Femur (tissue), 1 donor: ENCODE data around the gene MSGN1.
"Not testable (repeated sequence)": the region's sequence is repeated elsewhere in the genome, so short reads cannot be mapped to it uniquely, and the experiment has no call there.

Experiments used
- DNase-seq: peaks from one replicate; pipeline ENCODE4 v3.0.0-alpha.2; 2017

The MSGN1 gene

DNA sequence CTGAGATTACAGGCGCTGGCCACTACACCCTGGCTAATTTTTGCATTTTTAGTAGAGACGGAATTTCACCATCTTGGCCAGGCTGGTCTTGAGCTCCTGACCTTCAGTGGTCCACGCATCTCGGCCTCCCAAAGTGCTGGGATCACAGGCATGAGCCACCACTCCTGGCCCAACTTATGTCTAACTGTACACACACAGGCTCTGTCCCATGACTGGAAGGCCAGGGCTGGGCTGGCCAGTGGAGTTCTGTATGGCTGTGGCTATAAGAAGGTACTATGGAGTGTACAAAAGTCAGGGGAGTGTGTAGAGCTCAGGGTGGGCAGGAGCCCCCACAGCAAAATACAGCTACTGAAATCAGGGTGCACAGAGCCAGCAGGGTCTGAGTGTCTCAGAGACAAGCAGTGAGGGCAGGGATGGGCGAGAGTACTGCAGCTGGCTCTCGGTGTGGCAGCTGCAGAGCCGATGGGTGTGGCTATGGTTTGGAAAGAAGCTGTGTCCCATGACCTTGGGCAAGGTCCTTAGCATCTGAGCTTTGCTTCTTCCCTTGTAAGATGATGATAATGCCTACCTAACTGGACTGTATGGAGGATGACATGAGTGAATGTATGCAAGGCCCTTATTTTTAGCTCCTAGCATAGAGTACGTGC, 10.4 kb upstream of the MSGN1 start:
- DNase-seq = peak; percentile 62

GRCh38 chr2:17813010-17813741, 3.1 kb upstream of the MSGN1 start:
- no peak for DNase-seq

- DNase-seq = peak; percentile 78
Observed at GRCh38 chr2:17813742-17814473, 2.4 kb upstream of the MSGN1 start.

GRCh38 chr2:17814601-17815000, 1.7 kb upstream of the MSGN1 start:
- DNase-seq = no peak

DNA sequence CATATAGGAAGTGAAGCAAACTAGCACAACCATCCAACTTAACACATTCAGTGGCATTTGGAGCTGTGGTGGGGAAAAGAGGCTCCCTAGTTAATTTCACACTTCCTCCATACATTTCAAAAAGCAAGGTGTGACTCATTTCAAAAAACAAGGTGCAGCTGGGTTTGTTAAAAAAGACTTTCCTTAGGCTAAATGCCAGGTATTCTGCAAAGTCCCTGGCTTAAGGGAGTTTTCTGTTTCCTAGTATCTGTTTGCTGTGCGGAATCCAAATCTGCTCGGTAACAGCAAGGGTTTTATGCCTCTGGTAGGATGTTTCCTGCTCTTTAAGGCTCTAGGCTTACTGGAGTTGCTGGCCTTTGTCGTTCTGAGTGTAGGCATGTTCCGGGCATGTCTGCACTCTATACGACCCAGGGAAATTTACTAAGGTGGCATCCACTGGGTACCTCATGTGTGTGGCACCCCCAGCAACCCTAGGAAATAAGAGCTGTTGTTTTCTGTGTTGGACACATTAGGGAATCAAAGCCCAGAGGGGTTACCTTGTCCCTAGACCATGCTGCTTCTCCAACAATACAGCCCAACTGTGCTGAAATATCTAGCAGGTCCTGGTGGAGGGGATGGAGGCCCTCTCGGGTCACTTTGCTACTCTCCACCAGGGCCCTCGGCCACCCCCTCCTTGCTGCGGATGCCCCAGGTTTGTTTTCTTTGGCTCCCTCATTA, 634 bp upstream of the MSGN1 start:
- DNase-seq = no peak

- DNase-seq = no peak
Observed at GRCh38 chr2:17818235-17818815, 2.1 kb downstream of the MSGN1 start.

GRCh38 chr2:17821080-17821479, 4.8 kb downstream of the MSGN1 start:
- DNase-seq = no peak

DNA sequence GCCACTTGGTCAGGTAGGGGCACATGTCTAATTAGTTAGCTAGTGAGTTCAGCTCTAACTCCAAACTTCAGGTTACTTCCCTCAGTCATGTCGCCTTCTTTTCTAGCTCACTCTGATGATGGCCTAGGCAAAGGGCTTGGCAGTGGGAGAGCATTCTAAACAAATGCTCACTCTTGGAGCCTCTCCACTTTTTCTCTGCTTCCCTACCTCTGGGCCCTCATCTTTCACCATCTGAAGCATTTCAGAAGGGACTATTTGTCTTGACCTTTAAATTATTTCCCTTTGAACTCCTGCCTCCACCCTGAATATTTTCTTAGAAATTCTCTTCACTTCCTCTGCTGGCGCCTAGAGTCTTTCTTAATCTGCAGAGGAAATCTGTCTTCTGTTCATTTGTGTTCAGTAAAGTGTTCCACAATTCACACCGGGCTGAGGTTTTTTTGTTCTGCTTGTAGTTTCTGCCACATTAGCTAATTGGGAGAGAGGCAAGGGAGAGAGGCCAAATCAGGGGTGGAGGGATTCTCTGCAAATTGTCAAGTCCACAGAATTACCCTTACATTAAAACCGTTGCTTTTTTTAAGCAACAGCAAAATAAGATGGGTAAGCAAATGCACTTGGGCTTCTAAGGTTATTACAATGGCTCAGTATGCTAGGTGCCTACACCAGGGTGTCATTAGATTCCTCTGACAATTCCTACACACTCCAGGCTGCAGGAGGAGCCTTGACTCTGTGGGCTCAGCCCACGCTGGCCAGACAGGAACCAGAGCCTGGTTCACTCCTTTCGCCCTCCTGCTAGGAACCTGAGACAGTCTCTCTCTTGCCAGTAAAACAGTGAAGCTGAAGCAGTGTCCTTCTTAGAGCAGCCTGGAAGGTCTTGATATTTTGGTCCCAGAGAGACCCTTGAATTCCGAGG, 5.5 kb downstream of the MSGN1 start:
- DNase-seq = no peak

GRCh38 chr2:17822445-17823117, 6.3 kb downstream of the MSGN1 start:
- DNase-seq = no peak

- DNase-seq = not testable (repeated sequence)
Observed at GRCh38 chr2:17823646-17824045, 7.4 kb downstream of the MSGN1 start.

DNA sequence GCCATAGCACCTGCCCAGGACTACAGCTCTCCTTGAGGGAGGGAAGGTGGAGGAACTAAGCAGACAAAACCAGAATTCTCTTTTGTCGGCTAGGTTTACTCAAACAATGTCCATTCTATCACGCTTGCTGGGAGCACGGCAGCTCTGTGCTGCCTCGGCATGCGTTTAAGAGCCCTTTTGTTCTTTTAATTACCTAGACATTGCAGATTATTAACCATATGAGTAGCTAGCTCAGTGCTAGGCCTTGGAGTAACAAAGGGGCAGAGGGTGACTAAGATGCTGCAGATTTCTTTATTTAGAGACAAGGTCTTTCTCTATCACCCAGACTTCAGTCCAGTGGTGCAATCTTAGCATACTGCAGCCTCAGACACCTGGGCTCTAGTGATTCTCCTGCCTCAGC, 11.1 kb downstream of the MSGN1 start:
- no peak for DNase-seq

GRCh38 chr2:17827785-17828184, 11.5 kb downstream of the MSGN1 start:
- no peak for DNase-seq

GRCh38 chr2:17830053-17831034, 14.1 kb downstream of the MSGN1 start:
- peak; percentile 86 for DNase-seq

DNA sequence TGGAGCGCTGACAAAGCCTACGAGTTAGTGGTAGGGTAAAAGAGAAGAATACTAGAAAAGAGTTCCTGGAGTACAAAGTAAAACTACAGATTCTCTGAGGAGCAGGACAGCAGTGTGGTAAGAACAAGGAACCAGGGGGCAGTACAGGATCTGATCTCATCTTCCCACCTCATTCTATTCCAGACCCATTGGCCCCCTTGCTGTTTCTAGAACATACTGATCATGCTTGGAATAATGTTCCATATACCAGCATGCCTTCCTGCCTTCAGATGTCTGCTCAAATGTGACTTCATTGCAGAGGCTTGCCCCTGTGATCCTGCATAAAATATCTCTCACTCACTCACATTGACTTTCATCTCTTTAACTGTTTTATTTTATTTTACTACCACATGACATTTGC, 19.3 kb downstream of the MSGN1 start:
- no peak for DNase-seq

DNA sequence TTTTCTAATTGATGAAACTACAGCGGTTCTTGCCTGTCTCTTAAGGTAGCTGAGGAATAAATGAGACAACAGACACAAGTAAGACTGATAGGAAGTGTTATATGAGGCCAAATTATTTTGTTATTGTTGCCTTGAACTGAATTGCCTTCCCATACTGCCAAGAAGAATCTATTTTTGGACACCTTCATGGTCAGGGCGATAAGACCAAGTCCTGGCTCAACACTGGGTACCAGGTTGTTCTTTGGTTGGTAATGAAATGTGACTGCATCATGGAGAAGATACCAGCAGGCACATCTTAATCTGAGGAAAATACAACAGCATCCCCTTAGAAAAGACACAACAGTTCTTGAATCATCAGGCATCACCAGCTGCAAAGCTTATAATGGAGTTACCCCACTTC, 23.7 kb downstream of the MSGN1 start:
- DNase-seq = no peak

DNA sequence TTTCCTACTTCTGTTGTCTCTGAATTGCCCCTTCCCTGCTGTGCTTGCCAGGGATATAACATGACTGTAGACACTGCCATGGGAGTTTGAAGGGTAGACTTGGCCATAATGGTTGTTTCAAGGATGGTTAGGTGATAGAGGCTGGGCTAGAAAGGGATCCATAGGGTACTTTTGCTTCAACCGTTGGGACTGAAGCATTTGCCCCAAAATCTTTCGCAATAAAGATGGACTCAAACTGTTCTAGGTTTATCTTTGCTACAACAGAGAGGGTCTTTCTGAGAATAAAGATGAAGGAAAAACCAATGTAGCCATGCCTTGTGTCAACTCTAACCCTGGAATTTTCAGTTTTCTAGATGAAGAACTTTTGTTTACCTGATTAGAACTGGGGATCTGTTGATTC, 27.2 kb downstream of the MSGN1 start:
- no peak for DNase-seq

GRCh38 chr2:17845806-17846205, 29.5 kb downstream of the MSGN1 start:
- DNase-seq = no peak

DNA sequence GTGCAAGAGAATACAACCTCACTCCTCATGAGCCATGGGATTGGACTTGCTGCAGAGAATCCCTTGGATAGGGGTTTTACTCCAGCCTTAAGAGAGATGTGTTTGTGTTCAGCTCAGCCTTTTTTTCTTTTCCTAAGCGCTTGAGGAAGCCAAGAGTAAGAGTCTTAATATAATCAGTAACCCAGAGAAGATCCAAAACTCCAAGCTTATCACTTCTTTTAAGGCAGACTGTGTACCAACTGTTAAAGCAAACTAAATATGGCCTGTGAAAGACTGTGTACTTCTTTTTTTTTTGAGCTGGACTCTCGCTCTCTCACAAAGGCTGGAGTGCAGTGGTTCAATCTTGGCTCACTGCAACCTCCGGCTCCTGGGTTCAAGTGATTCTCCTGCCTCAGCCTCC, 30.4 kb downstream of the MSGN1 start:
- no peak for DNase-seq

DNA sequence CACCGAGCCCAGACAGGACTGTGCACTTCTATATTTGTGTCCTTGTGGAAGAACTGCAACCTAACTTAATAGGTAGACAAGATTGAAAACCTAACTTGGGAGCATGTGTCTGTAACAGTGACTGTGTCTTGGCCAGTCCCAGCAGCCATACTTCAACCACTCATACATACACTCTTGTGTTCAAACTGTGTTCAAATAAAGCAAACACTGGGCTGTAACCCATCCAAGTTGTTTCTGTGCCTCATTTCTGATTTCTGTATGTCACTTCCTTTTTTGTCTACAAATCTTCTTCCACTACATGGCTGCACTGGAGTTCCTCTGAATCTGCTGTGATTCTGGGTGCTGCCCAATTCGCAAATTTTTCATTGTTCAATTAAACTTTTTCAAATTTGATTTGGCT, 31.0 kb downstream of the MSGN1 start:
- DNase-seq = no peak

DNA sequence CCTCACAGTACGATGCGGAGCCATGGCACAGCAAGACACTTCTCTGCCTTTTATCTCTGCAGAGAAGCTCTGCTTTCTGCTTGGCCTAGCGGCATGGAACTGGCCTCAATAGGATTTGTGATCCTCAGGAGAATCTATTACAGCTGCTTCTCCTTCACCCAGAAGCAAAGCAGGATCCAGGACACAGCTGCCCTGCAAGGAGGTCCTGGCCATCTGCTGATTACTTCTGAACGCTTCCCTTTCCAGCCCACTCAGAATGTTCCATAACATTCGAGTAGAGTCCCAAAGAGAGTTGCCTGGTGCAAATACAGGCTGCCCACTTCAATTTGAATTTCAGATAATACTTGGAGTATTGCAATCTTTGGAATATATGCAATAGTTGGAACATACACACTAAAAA, 33.0 kb downstream of the MSGN1 start:
- DNase-seq = peak; percentile 36
